Calu3 (cell line): ENCODE data around the gene HP1BP3. TPM values are rescaled to one million over a fixed set of nuclear protein-coding genes. Genes with fewer than 3 reads are reported as not detected.

Experiments
- BruUV-seq: library from RNA; stranded (reverse); fragments of 400-500 nt; replicated peaks from 2 replicates; lab custom pipeline; 2021; lab: Mats Ljungman, UMichigan
- CTCF ChIA-PET: fragments of 300-600 bp; sonication (Branson Sonifier 250); formaldehyde crosslinking; loops from one replicate; lab custom pipeline; 2022; ENCODE audit warnings: antibody characterized with exemption; lab: Charles Lee
- DNase-seq: peaks from one replicate; pipeline ENCODE4 v3.0.0; 2022
- H3K27ac Mint-ChIP-seq: one replicate; pipeline ENCODE4 v1.8.0; 2022; ENCODE audit warnings: mixed read lengths; ENCODE audit not compliant: unreplicated experiment
- H3K27me3 Mint-ChIP-seq: one replicate; pipeline ENCODE4 v1.8.0; 2022; ENCODE audit warnings: mixed read lengths; ENCODE audit not compliant: unreplicated experiment
- H3K36me3 Mint-ChIP-seq: one replicate; pipeline ENCODE4 v1.8.0; 2022; ENCODE audit warnings: mild to moderate bottlenecking, moderate library complexity, mixed read lengths; ENCODE audit not compliant: insufficient read depth, unreplicated experiment
- H3K4me1 Mint-ChIP-seq: one replicate; pipeline ENCODE4 v1.8.0; 2022; ENCODE audit warnings: mild to moderate bottlenecking, low read depth, mixed read lengths; ENCODE audit not compliant: unreplicated experiment
- H3K4me3 Mint-ChIP-seq: one replicate; pipeline ENCODE4 v1.8.0; 2022; ENCODE audit warnings: mild to moderate bottlenecking, low read depth, moderate library complexity, mixed read lengths; ENCODE audit not compliant: unreplicated experiment
- H3K9me3 Mint-ChIP-seq: one replicate; pipeline ENCODE4 v1.8.0; 2022; ENCODE audit warnings: low read depth, mixed read lengths; ENCODE audit not compliant: unreplicated experiment
- CTCF ChIP-seq: fragments of 200-600 bp; IDR thresholded peaks from one replicate; pipeline ENCODE4 v1.8.0; 2022; ENCODE audit warnings: antibody characterized with exemption; ENCODE audit not compliant: unreplicated experiment
- intact Hi-C: fragments of 100-400 bp; cut with micrococcal nuclease; formaldehyde crosslinking; loops from one replicate; pipeline ENCODE4 v1.10.0; 2022; ENCODE audit not compliant: unreplicated experiment
- total RNA-seq: library from RNA; stranded (reverse); gene quantifications from 2 replicates; pipeline ENCODE4 v1.2.3, GENCODE V29; 2022

The HP1BP3 gene
- total RNA-seq, 1 experiment from 2014 or later, result 247 TPM

GRCh38 chr1:20753589-20753988 is 33.5 kb downstream of the HP1BP3 start:
- peaks cover 8% of the 10 kb centered on the region for H3K4me1 Mint-ChIP-seq
- no peak for DNase-seq
- BruUV-seq, result no TSS peak
- H3K36me3 Mint-ChIP-seq, result peaks cover 31% of the 10 kb centered on the region
- H3K9me3 Mint-ChIP-seq, result no peaks in the 10 kb centered on the region
- CTCF ChIA-PET, result no interaction called here
- no peak overlapping the region for H3K4me3 Mint-ChIP-seq
- H3K27ac Mint-ChIP-seq, result no peak overlapping the region
- intact Hi-C loops, result no loop called here
- TF ChIP-seq CTCF, result no peak
- no peaks in the 10 kb centered on the region for H3K27me3 Mint-ChIP-seq

GRCh38 chr1:20751462-20751990 is 35.6 kb downstream of the HP1BP3 start:
- intact Hi-C loops, result no loop called here
- no peak overlapping the region for H3K27ac Mint-ChIP-seq
- H3K27me3 Mint-ChIP-seq, result no peaks in the 10 kb centered on the region
- no peak for TF ChIP-seq CTCF
- H3K36me3 Mint-ChIP-seq, result peaks cover 21% of the 10 kb centered on the region
- no TSS peak for BruUV-seq
- DNase-seq, result no peak
- no peak overlapping the region for H3K4me3 Mint-ChIP-seq
- CTCF ChIA-PET, result no interaction called here
- peaks cover 8% of the 10 kb centered on the region for H3K4me1 Mint-ChIP-seq
- no peaks in the 10 kb centered on the region for H3K9me3 Mint-ChIP-seq

- Mint-ChIP-seq H3K27me3 (no peaks in the 10 kb centered on the region), H3K4me3 (no peak overlapping the region), H3K4me1 (no peaks in the 10 kb centered on the region), H3K36me3 (peaks cover 20% of the 10 kb centered on the region), H3K27ac (no peak overlapping the region), H3K9me3 (no peaks in the 10 kb centered on the region)
- DNase-seq, result no peak
- intact Hi-C loops, result no loop called here
- no peak for TF ChIP-seq CTCF
- CTCF ChIA-PET, result no interaction called here
- BruUV-seq, result no TSS peak
These were observed 44.4 kb downstream of the HP1BP3 start for GRCh38 chr1:20742671-20743070.

- Mint-ChIP-seq H3K4me1 (no peaks in the 10 kb centered on the region), H3K27ac (no peak overlapping the region), H3K9me3 (no peaks in the 10 kb centered on the region), H3K36me3 (peaks cover 20% of the 10 kb centered on the region), H3K4me3 (no peak overlapping the region), H3K27me3 (no peaks in the 10 kb centered on the region)
- CTCF ChIA-PET, result no interaction called here
- no TSS peak for BruUV-seq
- intact Hi-C loops, result no loop called here
- no peak for TF ChIP-seq CTCF
- DNase-seq, result no peak
These were observed 46.3 kb downstream of the HP1BP3 start for GRCh38 chr1:20740781-20741180.
